GM20431 (cell line): ENCODE data around the gene GMCL2.
"Not testable (repeated sequence)": the region's sequence is repeated elsewhere in the genome, so short reads cannot be mapped to it uniquely, and the experiment has no call there.

Experiments
- in situ Hi-C: fragments of 300-500 bp; cut with MseI, MboI; formaldehyde crosslinking; loops from one replicate; pipeline ENCODE4 v1.15.0; 2020; ENCODE audit warnings: low sequenced_read_pairs; ENCODE audit not compliant: unreplicated experiment

GMCL2 gene

GRCh38 chr5:178207917-178208280 is 20.7 kb upstream of the GMCL2 start:
- in situ Hi-C loops, result no loop called here

GRCh38 chr5:178207183-178207916 is 20.2 kb upstream of the GMCL2 start:
- in situ Hi-C loops, result no loop called here

GRCh38 chr5:178206166-178207101 is 19.3 kb upstream of the GMCL2 start:
- in situ Hi-C loops, result no loop called here

GRCh38 chr5:178205749-178206047 is 18.5 kb upstream of the GMCL2 start:
- in situ Hi-C loops, result no loop called here

- in situ Hi-C loops, result no loop called here
Observed at GRCh38 chr5:178204935-178205748, 18.0 kb upstream of the GMCL2 start.

GRCh38 chr5:178204182-178204934 is 17.2 kb upstream of the GMCL2 start, which contains the start of gene HNRNPAB:
TSS of gene HNRNPAB (plus strand) at chr5:178204533. CDS start at chr5:178204838, 305 bp downstream.
- in situ Hi-C loops, result no loop called here

- in situ Hi-C loops, result no loop called here
Observed at GRCh38 chr5:178203670-178204181, 16.6 kb upstream of the GMCL2 start.

- in situ Hi-C loops, result no loop called here
Observed at GRCh38 chr5:178202541-178202940, 15.4 kb upstream of the GMCL2 start.

GRCh38 chr5:178201927-178202235 is 14.7 kb upstream of the GMCL2 start:
- in situ Hi-C loops, result no loop called here

- in situ Hi-C loops, result no loop called here
Observed at GRCh38 chr5:178201221-178201926, 14.2 kb upstream of the GMCL2 start.

- in situ Hi-C loops, result no loop called here
Observed at GRCh38 chr5:178199581-178200434, 12.6 kb upstream of the GMCL2 start.

- in situ Hi-C loops, result no loop called here
Observed at GRCh38 chr5:178198706-178199105, 11.5 kb upstream of the GMCL2 start.

- in situ Hi-C loops, result not testable (repeated sequence)
Observed at GRCh38 chr5:178198151-178198550, 11.0 kb upstream of the GMCL2 start.

GRCh38 chr5:178196986-178197385 is 9.8 kb upstream of the GMCL2 start:
- in situ Hi-C loops, result no loop called here

GRCh38 chr5:178196281-178196812 is 9.2 kb upstream of the GMCL2 start:
- in situ Hi-C loops, result no loop called here

- in situ Hi-C loops, result no loop called here
Observed at GRCh38 chr5:178194026-178194425, 6.9 kb upstream of the GMCL2 start.

GRCh38 chr5:178193251-178193809 is 6.2 kb upstream of the GMCL2 start:
- in situ Hi-C loops, result no loop called here

- in situ Hi-C loops, result no loop called here
Observed at GRCh38 chr5:178192787-178193186, 5.6 kb upstream of the GMCL2 start.
